ENCODE measurements around the gene DYNC2H1.

- no peak for TF ChIP-seq CTCF (IDR thresholded peaks at IDR 0.05)
- no peak for TF ChIP-seq POLR2A (IDR thresholded peaks at IDR 0.05)
These were observed 5.6 kb downstream of the DYNC2H1 start for GRCh38 chr11:103114836-103115235.
